Osteocyte (in vitro differentiated cells): ENCODE results near the gene N4BP2. TPM values are rescaled to one million over a fixed set of nuclear protein-coding genes. Genes with fewer than 3 reads are reported as not detected.

Experiments
- DNase-seq: peaks from one replicate; pipeline ENCODE4 v3.0.0; 2021; ENCODE audit warnings: mixed read lengths; ENCODE audit not compliant: unreplicated experiment; ENCODE audit errors: extremely low spot score
- H3K27ac Mint-ChIP-seq: one replicate; pipeline ENCODE4 v1.8.0; 2021; ENCODE audit warnings: mild to moderate bottlenecking, mixed read lengths; ENCODE audit not compliant: unreplicated experiment
- H3K27me3 Mint-ChIP-seq: one replicate; pipeline ENCODE4 v1.8.0; 2021; ENCODE audit warnings: mixed read lengths; ENCODE audit not compliant: unreplicated experiment
- H3K36me3 Mint-ChIP-seq: one replicate; pipeline ENCODE4 v1.8.0; 2021; ENCODE audit warnings: mixed read lengths; ENCODE audit not compliant: unreplicated experiment
- H3K4me1 Mint-ChIP-seq: one replicate; pipeline ENCODE4 v1.8.0; 2021; ENCODE audit warnings: mixed read lengths; ENCODE audit not compliant: unreplicated experiment
- H3K4me3 Mint-ChIP-seq: one replicate; pipeline ENCODE4 v1.8.0; 2021; ENCODE audit warnings: mild to moderate bottlenecking, moderate library complexity, mixed read lengths; ENCODE audit not compliant: unreplicated experiment
- H3K9me3 Mint-ChIP-seq: one replicate; pipeline ENCODE4 v1.8.0; 2021; ENCODE audit warnings: mixed read lengths; ENCODE audit not compliant: unreplicated experiment
- total RNA-seq: library from RNA; stranded (reverse); gene quantifications from 2 replicates; pipeline ENCODE4 v1.2.1, GENCODE V29; 2021
- TF ChIP-seq, protein P1 (sequence below): fragments of 200-600 bp; sonication (generic); IDR thresholded peaks from 2 replicates; pipeline ENCODE4 v1.5.0; 2021; ENCODE audit warnings: antibody characterized with exemption, mild to moderate bottlenecking, moderate library complexity

Gene N4BP2
- total RNA-seq, 1 donor from 2014 or later: 14.9 TPM

- H3K4me3 Mint-ChIP-seq: no peak overlapping the region
- peaks cover 7% of the 10 kb centered on the region for H3K4me1 Mint-ChIP-seq
- H3K9me3 Mint-ChIP-seq: no peaks in the 10 kb centered on the region
- TF ChIP-seq, protein P1, sequence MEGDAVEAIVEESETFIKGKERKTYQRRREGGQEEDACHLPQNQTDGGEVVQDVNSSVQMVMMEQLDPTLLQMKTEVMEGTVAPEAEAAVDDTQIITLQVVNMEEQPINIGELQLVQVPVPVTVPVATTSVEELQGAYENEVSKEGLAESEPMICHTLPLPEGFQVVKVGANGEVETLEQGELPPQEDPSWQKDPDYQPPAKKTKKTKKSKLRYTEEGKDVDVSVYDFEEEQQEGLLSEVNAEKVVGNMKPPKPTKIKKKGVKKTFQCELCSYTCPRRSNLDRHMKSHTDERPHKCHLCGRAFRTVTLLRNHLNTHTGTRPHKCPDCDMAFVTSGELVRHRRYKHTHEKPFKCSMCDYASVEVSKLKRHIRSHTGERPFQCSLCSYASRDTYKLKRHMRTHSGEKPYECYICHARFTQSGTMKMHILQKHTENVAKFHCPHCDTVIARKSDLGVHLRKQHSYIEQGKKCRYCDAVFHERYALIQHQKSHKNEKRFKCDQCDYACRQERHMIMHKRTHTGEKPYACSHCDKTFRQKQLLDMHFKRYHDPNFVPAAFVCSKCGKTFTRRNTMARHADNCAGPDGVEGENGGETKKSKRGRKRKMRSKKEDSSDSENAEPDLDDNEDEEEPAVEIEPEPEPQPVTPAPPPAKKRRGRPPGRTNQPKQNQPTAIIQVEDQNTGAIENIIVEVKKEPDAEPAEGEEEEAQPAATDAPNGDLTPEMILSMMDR: no peak
- no peak overlapping the region for H3K27ac Mint-ChIP-seq
- no peak for DNase-seq
- peaks cover 2% of the 10 kb centered on the region for H3K27me3 Mint-ChIP-seq
- no peaks in the 10 kb centered on the region for H3K36me3 Mint-ChIP-seq
These were observed 136.4 kb downstream of the N4BP2 start for GRCh38 chr4:40193016-40193571.

DNA sequence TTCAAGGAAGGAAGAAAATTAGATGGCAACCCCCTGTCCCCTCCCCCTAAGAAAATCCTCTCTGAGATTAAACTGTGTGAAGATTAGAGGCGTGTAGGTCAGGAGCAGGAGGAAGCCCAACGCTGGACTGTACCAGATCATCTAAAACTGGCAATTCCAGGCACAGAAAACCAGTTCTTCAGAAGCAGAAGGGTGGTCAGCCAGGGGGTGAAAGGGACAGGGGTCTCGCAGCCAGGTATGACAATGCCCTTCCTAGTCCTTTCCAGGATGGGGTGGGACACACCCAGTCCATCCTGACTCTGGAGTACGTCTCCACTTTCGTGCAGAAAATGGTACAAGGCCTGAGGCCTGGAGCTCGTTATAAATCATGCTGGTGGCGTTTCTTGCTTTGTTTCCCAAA, 136.9 kb downstream of the N4BP2 start:
- Mint-ChIP-seq H3K27me3 (peaks cover 3% of the 10 kb centered on the region), H3K27ac (no peak overlapping the region), H3K36me3 (no peaks in the 10 kb centered on the region), H3K4me3 (no peak overlapping the region), H3K9me3 (no peaks in the 10 kb centered on the region), H3K4me1 (peaks cover 7% of the 10 kb centered on the region)
- TF ChIP-seq, protein P1: no peak
- DNase-seq: no peak

GRCh38 chr4:40194602-40195161, 138.0 kb downstream of the N4BP2 start:
- Mint-ChIP-seq H3K36me3 (no peaks in the 10 kb centered on the region), H3K9me3 (no peaks in the 10 kb centered on the region), H3K27ac (no peak overlapping the region)

DNA sequence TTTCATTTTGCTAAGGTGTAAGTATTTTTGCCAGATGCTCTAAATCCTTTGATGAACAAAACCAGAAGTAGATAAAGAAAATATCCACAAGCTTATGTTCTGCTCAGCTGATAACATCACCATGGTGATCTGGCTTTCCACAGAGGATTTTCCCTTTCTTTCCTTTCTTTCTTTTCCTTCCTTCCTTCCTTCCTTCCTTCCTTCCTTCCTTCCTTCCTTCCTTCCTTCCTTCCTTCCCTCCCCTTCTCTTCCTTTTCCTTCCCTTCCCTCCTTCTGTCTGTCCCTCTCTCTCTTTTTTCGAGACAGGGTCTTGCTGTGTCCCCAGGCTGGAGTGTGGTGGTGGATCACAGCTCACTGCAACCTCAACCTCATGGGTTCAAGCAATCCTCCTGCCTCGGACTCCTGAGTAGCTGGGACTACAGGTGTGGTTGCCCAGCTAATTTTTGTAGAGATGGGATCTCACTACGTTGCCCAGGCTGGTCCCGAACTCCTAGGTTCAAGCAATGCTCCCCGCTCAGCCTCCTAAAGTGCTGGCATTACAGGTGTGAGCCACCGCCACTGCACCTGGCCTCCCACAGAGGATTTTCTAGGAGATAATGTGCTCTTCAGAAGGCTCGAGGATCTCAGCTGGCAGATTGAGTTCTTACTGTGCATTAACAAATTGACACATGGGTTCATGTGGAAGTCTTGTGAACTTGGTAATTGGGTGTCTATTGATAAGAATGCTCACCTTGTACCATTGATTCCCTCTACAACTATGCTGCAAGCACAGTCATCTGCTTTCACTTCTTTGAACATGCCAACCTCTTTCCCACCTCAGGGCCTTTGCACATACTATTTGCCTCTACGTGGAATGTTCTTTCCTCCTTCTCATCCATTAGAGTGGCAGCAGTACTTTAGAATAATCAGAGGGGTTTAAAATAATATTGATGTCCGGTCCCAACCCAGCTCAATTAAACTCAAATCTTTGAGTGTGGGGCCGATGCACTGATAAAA, 138.8 kb downstream of the N4BP2 start:
- H3K4me1 Mint-ChIP-seq: peaks cover 7% of the 10 kb centered on the region

More at GRCh38 chr4:40194602-40195161, 138.0 kb downstream of the N4BP2 start:
- TF ChIP-seq, protein P1: no peak
- Mint-ChIP-seq H3K4me1 (peaks cover 7% of the 10 kb centered on the region), H3K4me3 (peak overlapping the region; percentile 18), H3K27me3 (peaks cover 3% of the 10 kb centered on the region)
- no peak for DNase-seq

More for the DNA sequence above, 138.8 kb downstream of the N4BP2 start:
- Mint-ChIP-seq H3K4me3 (no peak overlapping the region), H3K27ac (no peak overlapping the region), H3K27me3 (peaks cover 5% of the 10 kb centered on the region), H3K9me3 (no peaks in the 10 kb centered on the region), H3K36me3 (no peaks in the 10 kb centered on the region)
- DNase-seq: no peak
- TF ChIP-seq, protein P1: no peak
